ENCODE measurements around the gene TMEM253. TPM values are rescaled to one million over a fixed set of nuclear protein-coding genes. Genes with fewer than 3 reads are reported as not detected.
A peak's percentile ranks its signal among the peaks of the same experiment; 100 is the strongest.

Gene TMEM253
- 1 to 10 TPM in 2 of 6 donors, under 1 TPM in 1, not detected in 3; 0.94 to 3.4 (median 1.4) TPM for total RNA-seq

DNA sequence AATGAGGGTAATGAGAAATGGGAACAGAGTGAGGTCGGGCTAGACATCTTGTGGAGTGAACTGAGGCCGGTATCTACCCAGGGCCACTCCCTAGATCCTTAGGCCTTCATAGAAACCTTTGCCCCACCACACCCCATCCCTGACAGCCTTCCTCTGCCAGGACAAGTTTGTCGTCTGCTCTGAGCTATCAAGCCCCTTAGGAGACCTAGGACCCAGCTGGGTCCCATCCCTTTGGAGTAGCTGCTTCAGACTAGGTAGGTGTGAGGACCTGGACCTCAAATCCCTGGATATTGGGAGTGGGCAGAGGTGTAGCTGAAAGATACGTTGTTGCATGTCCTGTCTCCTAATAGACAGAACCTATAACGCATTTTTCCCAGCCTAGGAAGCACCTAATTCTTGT is at the start of gene TMEM253:
TSS of gene TMEM253 (plus strand) at position 136 of the 400 bp plus-strand sequence. CDS start 278 bp downstream, outside the sequence.
- peak within 1 kb of the TSS; percentile 87 to 97 (median 92) for H3K27ac ChIP-seq
- no peak for DNase-seq
- H3K9me3 ChIP-seq = no peaks in the 10 kb centered on the region
- no peak for TF ChIP-seq EP300 (IDR thresholded peaks at IDR 0.05)
- no peak for ATAC-seq (ENCODE audit: low FRiP score in 2 of 2)
- peaks cover 43 to 62% (median 53%) of the 10 kb centered on the region in 4 donors for H3K4me1 ChIP-seq
- no peak within 1 kb of the TSS for H3K4me3 ChIP-seq
- H3K36me3 ChIP-seq = no peaks in the 10 kb centered on the region
- no peaks in the 10 kb centered on the region for H3K27me3 ChIP-seq
- 86 to 94% methylated on average over 5 of the region's 5 CpGs for WGBS, 2 donors

DNA sequence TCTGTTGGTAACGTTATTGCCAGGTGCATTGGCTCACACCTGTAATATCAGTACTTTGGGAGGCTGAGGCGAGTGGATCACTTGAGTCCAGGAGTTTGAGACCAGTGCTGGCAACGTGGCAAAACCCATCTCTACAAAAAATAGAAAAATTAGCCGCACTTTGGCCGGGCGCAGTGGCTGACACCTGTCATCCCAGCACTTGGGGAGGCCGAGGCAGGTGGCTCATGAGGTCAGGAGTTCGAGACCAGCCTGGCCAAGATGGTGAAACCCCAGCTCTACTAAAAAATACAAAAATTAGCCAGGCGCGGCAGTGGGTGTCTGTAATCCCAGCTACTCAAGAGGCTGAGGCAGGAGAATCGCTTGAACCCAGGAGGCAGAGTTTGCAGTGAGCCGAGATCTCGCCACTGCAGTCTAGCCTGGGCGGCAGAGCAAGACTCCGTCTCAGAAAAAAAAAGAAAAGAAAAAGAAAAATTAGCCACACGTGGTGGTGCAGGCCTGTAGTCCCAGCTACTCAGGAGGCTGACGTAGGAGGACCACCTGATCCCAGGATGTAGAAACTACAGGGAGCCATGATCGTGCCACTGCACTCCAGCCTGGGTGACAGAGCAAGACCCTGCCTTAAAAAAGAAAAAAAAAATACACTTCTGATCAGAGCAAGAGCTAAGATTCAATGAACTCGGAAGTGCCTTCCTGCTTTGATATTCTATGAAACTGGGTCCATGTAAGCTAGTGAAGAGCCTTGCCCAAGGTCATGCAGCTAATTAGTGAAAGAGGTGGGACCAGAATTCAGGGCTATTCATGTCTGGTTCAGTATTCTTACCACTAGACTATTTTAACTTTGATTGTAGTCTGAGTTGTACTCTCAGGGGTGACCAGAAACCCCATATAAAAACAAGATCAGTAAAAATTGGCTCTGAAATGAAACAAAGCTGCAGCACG is 47.4 kb upstream of the TMEM253 start:
- no peak overlapping the region for H3K27ac ChIP-seq
- H3K4me1 ChIP-seq = peaks cover 0 to 10% (median 3%) of the 10 kb centered on the region in 4 donors
- TF ChIP-seq, protein P1, sequence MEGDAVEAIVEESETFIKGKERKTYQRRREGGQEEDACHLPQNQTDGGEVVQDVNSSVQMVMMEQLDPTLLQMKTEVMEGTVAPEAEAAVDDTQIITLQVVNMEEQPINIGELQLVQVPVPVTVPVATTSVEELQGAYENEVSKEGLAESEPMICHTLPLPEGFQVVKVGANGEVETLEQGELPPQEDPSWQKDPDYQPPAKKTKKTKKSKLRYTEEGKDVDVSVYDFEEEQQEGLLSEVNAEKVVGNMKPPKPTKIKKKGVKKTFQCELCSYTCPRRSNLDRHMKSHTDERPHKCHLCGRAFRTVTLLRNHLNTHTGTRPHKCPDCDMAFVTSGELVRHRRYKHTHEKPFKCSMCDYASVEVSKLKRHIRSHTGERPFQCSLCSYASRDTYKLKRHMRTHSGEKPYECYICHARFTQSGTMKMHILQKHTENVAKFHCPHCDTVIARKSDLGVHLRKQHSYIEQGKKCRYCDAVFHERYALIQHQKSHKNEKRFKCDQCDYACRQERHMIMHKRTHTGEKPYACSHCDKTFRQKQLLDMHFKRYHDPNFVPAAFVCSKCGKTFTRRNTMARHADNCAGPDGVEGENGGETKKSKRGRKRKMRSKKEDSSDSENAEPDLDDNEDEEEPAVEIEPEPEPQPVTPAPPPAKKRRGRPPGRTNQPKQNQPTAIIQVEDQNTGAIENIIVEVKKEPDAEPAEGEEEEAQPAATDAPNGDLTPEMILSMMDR (IDR thresholded peaks at IDR 0.05) = no peak
- TF ChIP-seq POLR2AphosphoS5 (IDR thresholded peaks at IDR 0.05) (no peak), EP300 (IDR thresholded peaks at IDR 0.05) (no peak), POLR2A (IDR thresholded peaks at IDR 0.05) (no peak)
- no peaks in the 10 kb centered on the region for H3K27me3 ChIP-seq
- DNase-seq (no peak), ATAC-seq (ENCODE audit: low FRiP score in 2 of 2) (no peak)
- H3K4me3 ChIP-seq = no peak overlapping the region
- H3K36me3 ChIP-seq = no peaks in the 10 kb centered on the region
- 88 to 91% methylated on average over 20 of the region's 20 CpGs for WGBS, 2 donors
- no peaks in the 10 kb centered on the region for H3K9me3 ChIP-seq

DNA sequence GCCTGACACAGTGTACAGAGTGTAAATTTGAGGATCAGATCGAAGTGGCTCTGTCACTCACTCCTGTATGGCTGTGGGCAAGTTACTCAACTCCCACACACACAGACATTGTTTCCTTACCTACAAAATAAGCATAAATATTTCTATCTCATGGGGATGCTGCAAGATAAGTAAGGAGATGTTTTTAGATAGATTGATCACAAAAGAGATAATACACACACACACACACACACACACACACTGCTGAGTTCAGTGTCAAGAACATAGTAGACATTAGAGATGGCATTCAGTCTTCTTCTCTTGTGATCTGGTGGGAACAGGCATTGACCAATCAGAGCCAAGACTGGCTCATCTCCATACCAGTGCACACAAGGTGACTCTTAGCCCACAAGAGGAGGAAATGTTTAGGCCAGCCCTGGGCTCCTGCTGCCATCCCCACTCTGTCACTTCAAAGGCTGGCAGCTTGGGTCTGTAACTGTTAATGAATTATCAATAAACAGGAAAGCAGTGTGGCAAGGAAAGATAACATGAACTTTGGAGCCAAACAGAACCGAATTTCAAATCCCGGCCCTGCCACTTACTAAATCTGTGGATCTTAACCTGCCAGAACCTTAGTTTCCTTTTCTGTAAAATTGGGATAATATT is 46.6 kb upstream of the TMEM253 start:
- Histone ChIP-seq H3K36me3 (no peaks in the 10 kb centered on the region), H3K4me3 (no peak overlapping the region), H3K9me3 (no peaks in the 10 kb centered on the region), H3K27me3 (no peaks in the 10 kb centered on the region), H3K27ac (no peak overlapping the region), H3K4me1 (peaks cover 0 to 10% (median 3%) of the 10 kb centered on the region in 4 donors)
- WGBS, 2 donors = 46 to 51% methylated on average over 3 of the region's 3 CpGs
- no peak for TF ChIP-seq EP300 (IDR thresholded peaks at IDR 0.05)
- TF ChIP-seq, protein P1 (IDR thresholded peaks at IDR 0.05) = no peak
- TF ChIP-seq POLR2AphosphoS5 (IDR thresholded peaks at IDR 0.05) = no peak
- no peak for TF ChIP-seq POLR2A (IDR thresholded peaks at IDR 0.05)
- DNase-seq (no peak), ATAC-seq (ENCODE audit: low FRiP score in 2 of 2) (no peak)

DNA sequence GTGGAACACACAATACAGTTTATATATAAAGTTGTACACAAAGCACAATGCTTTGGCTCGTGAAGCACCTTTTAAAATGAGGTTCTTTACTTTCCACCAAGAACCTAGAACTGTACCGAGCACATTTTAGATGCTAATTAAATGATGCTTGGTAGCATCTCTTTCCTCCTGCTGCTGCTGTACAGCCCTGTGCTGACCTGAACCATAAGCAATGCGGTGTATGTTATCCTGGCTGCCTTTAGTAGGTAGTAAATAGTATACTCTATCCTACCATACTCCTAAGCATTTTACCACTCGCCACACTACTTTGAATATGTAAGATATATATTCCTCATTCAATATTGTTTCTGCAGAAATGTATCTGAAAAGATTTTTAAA is 46.1 kb upstream of the TMEM253 start:
- H3K4me3 ChIP-seq = no peak overlapping the region
- WGBS, 2 donors = 71 to 79% methylated on average over 4 of the region's 4 CpGs
- H3K27ac ChIP-seq = no peak overlapping the region
- peaks cover 0 to 10% (median 3%) of the 10 kb centered on the region in 4 donors for H3K4me1 ChIP-seq
- TF ChIP-seq, protein P1 (IDR thresholded peaks at IDR 0.05) = no peak
- TF ChIP-seq POLR2A (IDR thresholded peaks at IDR 0.05) = no peak
- TF ChIP-seq POLR2AphosphoS5 (IDR thresholded peaks at IDR 0.05) = no peak
- no peak for TF ChIP-seq EP300 (IDR thresholded peaks at IDR 0.05)
- H3K9me3 ChIP-seq = no peaks in the 10 kb centered on the region
- no peak for DNase-seq
- no peaks in the 10 kb centered on the region for H3K27me3 ChIP-seq
- no peak for ATAC-seq (ENCODE audit: low FRiP score in 2 of 2)
- H3K36me3 ChIP-seq = no peaks in the 10 kb centered on the region

DNA sequence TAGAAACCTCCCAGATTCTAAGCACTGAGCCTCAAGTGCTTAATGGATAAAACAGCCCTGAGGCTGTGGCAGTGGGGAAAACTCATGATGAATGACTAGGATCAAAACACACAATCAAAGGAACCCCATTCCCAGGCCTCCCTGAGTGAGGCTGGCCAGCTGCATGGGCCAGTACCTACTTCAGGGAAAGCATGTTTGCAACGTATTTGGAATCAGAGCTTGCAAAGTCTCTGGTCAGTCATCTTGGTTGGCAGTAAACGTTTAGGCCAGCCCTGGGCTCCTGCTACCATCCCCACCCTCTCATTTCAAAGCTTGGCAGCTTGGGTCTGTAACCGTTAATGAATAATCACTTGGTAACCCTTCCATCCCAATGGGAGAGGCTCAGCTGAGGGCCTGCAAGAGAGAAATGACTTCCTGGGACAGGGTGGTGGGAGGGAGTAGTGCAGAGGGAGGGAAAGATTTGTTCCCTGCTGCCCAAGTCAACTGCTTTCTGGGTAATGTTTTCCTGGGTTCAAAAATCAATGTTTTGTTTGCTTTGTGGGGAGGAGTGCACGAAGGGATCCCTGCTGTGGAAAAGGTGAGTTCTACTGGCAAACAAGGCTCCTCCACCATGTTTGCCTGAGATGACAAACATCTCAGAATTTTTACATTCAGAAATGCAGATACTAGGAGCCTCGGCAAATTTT is 45.3 kb upstream of the TMEM253 start:
- ATAC-seq (ENCODE audit: low FRiP score in 2 of 2) = peak in 1 of 2 donors; percentile 19
- Histone ChIP-seq H3K27me3 (no peaks in the 10 kb centered on the region), H3K9me3 (no peaks in the 10 kb centered on the region), H3K36me3 (no peaks in the 10 kb centered on the region), H3K4me1 (peaks cover 0 to 10% (median 3%) of the 10 kb centered on the region in 4 donors), H3K27ac (no peak overlapping the region), H3K4me3 (no peak overlapping the region)
- DNase-seq = no peak
- WGBS, 2 donors = 53 to 60% methylated on average over 5 of the region's 5 CpGs
- TF ChIP-seq EP300 (IDR thresholded peaks at IDR 0.05) = no peak
- TF ChIP-seq, protein P1 (IDR thresholded peaks at IDR 0.05) = no peak
